ENCODE data around the gene PUS10. TPM values are rescaled to one million over a fixed set of nuclear protein-coding genes. Genes with fewer than 3 reads are reported as not detected.

Gene PUS10
- total RNA-seq, 2 experiments from 2014 or later = 6.7 to 9.5 TPM

DNA sequence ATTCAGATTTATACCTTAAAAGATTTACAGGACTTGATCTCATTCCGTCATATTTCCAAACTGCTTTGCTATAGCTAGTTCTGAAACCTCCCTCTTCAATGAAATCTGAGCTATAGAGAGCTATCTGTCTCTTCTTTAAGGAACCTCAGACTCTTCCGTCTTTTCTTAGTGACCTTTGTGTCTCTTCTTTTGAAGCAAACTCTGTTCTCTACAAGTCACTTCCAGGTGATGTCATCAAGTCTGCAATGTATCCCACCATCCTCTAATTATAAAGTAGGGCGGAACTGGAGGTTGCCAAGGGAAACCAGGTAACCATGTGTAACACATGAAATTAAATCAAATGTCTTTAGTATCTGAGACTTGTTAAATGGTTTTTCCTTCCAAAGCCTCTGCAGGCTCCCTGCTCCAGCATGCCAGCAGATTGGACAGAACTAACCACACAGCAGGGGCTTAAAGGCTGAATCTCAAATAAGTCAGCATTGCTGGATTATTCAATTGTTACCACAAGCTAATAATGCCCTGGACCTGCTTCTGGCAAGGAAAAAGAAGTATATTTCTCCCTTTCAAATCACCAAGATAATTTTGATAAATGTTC lies 41.7 kb downstream of the PUS10 start:
- CTCF ChIA-PET = interaction anchor here (0.6 to 0.9 kb wide), 3 partner anchors 16 to 476 kb away, joined by 3 read pairs; no protein-coding TSS in a partner anchor
- no peaks in the 10 kb centered on the region for H3K9me3 Mint-ChIP-seq (ENCODE audit: low read depth)

DNA sequence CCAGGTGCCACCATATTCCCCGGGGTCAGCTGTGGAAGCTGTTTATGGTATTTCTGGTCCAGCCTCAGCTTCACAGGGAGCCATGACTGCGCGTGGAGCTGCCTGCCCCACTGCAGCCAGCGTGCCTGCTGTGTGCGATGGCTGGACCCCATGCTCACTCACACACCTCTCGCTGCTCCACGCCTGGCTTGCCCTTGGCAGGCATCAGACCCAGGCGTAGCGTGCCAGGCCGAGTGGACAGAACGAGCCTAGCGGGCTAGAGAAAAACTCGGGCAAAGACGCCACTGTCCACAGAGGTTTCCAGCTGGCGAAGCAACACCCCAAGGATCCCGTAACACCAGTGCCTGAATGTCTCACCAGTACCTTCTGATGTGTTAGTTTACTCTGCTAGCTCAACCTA lies 43.4 kb downstream of the PUS10 start:
- no peaks in the 10 kb centered on the region for H3K9me3 Mint-ChIP-seq (ENCODE audit: low read depth)
- no peak overlapping the region for H3K27ac Mint-ChIP-seq
- H3K36me3 Mint-ChIP-seq = peaks cover 4% of the 10 kb centered on the region
- ATAC-seq (no peak), DNase-seq (no peak)
- CTCF ChIA-PET = interaction anchor here (0.9 to 2.6 kb wide), 4 partner anchors 10 to 24 kb away, joined by 3 to 8 read pairs (median 4); no protein-coding TSS in a partner anchor
- H3K4me1 Mint-ChIP-seq = peaks cover 29% of the 10 kb centered on the region
- no peak overlapping the region for H3K4me3 Mint-ChIP-seq
- H3K27me3 Mint-ChIP-seq = no peaks in the 10 kb centered on the region

More for the DNA sequence above, 41.7 kb downstream of the PUS10 start:
- Mint-ChIP-seq H3K27ac (no peak overlapping the region), H3K4me3 (no peak overlapping the region), H3K4me1 (peaks cover 31% of the 10 kb centered on the region), H3K27me3 (no peaks in the 10 kb centered on the region), H3K36me3 (peaks cover 4% of the 10 kb centered on the region)
- no peak for DNase-seq
- ATAC-seq = no peak

DNA sequence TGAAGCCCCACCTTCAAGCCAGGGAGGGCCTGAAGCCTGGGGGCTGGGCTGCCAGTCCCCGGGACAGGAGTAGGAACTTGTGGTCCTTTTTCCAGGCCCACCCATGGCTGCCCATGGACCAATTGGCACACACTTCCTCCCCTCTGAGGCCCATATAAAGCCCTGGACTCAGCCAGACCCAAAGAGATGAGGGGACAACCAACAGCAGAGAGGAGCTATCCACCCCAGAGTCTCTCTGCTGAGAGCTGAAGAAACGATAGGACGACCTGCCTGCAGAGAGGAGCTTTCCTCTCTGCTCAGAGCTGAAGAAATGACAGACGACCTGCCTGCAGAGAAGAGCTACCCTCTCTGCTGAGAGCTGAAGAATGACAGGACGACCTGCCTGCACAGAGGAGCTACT lies 44.4 kb downstream of the PUS10 start:
- no peaks in the 10 kb centered on the region for H3K27me3 Mint-ChIP-seq
- ATAC-seq (peak; percentile 24), DNase-seq (no peak)
- H3K9me3 Mint-ChIP-seq (ENCODE audit: low read depth) = no peaks in the 10 kb centered on the region
- H3K27ac Mint-ChIP-seq = no peak overlapping the region
- peaks cover 28% of the 10 kb centered on the region for H3K4me1 Mint-ChIP-seq
- CTCF ChIA-PET = interaction anchor here (0.7 to 2.6 kb wide), 3 partner anchors 9 to 251 kb away, joined by 3 to 8 read pairs (median 4); no protein-coding TSS in a partner anchor
- peaks cover 4% of the 10 kb centered on the region for H3K36me3 Mint-ChIP-seq
- no peak overlapping the region for H3K4me3 Mint-ChIP-seq

- Mint-ChIP-seq H3K4me1 (peaks cover 28% of the 10 kb centered on the region), H3K36me3 (peaks cover 4% of the 10 kb centered on the region), H3K27me3 (no peaks in the 10 kb centered on the region), H3K9me3 (ENCODE audit: low read depth) (no peaks in the 10 kb centered on the region), H3K4me3 (no peak overlapping the region), H3K27ac (no peak overlapping the region)
- CTCF ChIA-PET = interaction anchor here (0.7 to 2.6 kb wide), 2 partner anchors 8 to 250 kb away, joined by 3 to 8 read pairs; no protein-coding TSS in a partner anchor
- ATAC-seq = no peak
- no peak for DNase-seq
These were observed 45.0 kb downstream of the PUS10 start for GRCh38 chr2:60972889-60973656.

DNA sequence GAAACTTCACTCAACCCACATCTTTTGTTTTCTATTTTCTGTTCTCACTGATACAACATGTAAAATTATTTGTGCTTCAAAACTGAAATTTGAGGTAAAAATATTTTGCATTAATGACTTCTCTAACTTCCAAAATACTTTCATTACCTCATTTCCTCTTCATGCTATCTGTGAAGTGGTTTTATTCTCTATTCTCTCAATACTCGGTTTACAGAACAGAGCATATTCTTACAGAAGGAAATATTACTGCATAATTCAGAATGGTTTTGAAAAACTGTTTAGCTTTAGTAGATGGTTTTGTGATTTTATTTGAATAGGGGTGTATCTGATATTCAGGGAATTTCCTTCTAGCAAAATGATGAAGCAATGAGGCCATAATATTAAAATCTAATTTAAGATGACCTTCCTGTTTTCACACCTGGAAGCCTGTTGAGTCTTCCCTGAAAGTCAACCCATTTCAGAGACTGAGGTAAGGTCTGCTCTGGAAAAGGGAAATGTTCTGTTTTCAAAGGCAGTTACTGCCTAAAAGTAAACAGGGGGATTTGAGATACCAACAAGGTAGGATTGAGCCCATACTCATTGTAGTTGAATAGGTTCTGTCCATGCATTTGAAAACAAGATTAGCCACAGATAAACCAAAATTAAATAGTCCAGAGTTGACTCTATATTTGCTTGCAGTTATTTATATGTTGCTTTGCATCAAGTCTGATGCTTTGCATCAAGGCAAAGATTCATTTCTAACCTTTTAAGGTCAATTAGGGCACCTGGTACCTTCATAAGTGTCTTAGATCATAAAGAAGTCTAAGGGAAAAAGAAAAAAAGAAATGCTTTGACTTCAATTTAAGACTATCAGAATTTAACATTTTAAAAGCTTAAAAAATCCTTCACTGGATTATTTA lies 51.3 kb downstream of the PUS10 start:
- ATAC-seq (no peak), DNase-seq (no peak)
- Mint-ChIP-seq H3K27ac (peak overlapping the region; percentile 16), H3K27me3 (no peaks in the 10 kb centered on the region), H3K36me3 (peaks cover 32% of the 10 kb centered on the region), H3K4me3 (no peak overlapping the region), H3K9me3 (ENCODE audit: low read depth) (peaks cover 4% of the 10 kb centered on the region), H3K4me1 (peaks cover 34% of the 10 kb centered on the region)
- CTCF ChIA-PET = interaction anchor here (1.2 to 1.6 kb wide), 3 partner anchors 8 to 149 kb away, joined by 3 to 4 read pairs (median 3); no protein-coding TSS in a partner anchor

GRCh38 chr2:60965499-60965785 lies 52.6 kb downstream of the PUS10 start:
- H3K9me3 Mint-ChIP-seq (ENCODE audit: low read depth) = peaks cover 4% of the 10 kb centered on the region
- no peaks in the 10 kb centered on the region for H3K27me3 Mint-ChIP-seq
- H3K4me3 Mint-ChIP-seq = no peak overlapping the region
- CTCF ChIA-PET = interaction anchor here (0.8 to 2.2 kb wide), 5 partner anchors 9 to 23 kb away, joined by 3 to 8 read pairs (median 3); no protein-coding TSS in a partner anchor
- ATAC-seq (no peak), DNase-seq (no peak)
- H3K27ac Mint-ChIP-seq = peak overlapping the region; percentile 95
- peaks cover 28% of the 10 kb centered on the region for H3K4me1 Mint-ChIP-seq
- H3K36me3 Mint-ChIP-seq = peaks cover 33% of the 10 kb centered on the region

GRCh38 chr2:60964651-60965498 lies 53.2 kb downstream of the PUS10 start:
- H3K36me3 Mint-ChIP-seq = peaks cover 37% of the 10 kb centered on the region
- H3K4me3 Mint-ChIP-seq = no peak overlapping the region
- no peaks in the 10 kb centered on the region for H3K27me3 Mint-ChIP-seq
- peak overlapping the region; percentile 95 for H3K27ac Mint-ChIP-seq
- DNase-seq (no peak), ATAC-seq (peak; percentile 69)
- CTCF ChIA-PET = interaction anchor here (0.8 to 2.2 kb wide), 8 partner anchors 8 to 83 kb away, joined by 3 to 8 read pairs (median 3); no protein-coding TSS in a partner anchor
- H3K9me3 Mint-ChIP-seq (ENCODE audit: low read depth) = peaks cover 4% of the 10 kb centered on the region
- H3K4me1 Mint-ChIP-seq = peaks cover 28% of the 10 kb centered on the region

GRCh38 chr2:60963190-60963589 lies 54.9 kb downstream of the PUS10 start:
- DNase-seq = no peak
- Mint-ChIP-seq H3K4me1 (peaks cover 28% of the 10 kb centered on the region), H3K27ac (no peak overlapping the region), H3K4me3 (no peak overlapping the region), H3K27me3 (no peaks in the 10 kb centered on the region), H3K9me3 (ENCODE audit: low read depth) (peaks cover 4% of the 10 kb centered on the region), H3K36me3 (peaks cover 40% of the 10 kb centered on the region)
- ATAC-seq = no peak
- CTCF ChIA-PET = interaction anchor here (1.1 to 1.6 kb wide), 2 partner anchors 12 to 35 kb away, joined by 4 read pairs; no protein-coding TSS in a partner anchor

DNA sequence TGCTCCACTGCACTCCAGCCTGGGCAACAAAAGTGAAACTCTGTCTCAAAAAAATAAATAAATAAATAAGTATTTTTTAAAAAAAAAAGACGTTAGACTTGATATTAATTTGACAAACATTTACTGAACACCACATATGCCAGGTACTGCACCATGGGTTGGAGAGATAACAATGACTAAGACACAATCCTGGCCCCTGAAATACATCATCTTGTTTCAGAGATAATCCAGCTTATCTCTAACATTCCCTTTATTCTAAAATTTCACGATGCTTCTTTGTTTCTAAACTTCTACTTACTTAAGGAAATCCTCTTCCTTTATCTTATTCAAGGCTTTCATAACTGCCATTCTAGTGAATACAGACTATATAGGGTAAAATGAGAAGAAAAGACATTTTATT lies 55.5 kb downstream of the PUS10 start:
- Mint-ChIP-seq H3K4me3 (no peak overlapping the region), H3K27me3 (no peaks in the 10 kb centered on the region), H3K4me1 (peaks cover 28% of the 10 kb centered on the region), H3K27ac (no peak overlapping the region), H3K36me3 (peaks cover 39% of the 10 kb centered on the region), H3K9me3 (ENCODE audit: low read depth) (peaks cover 4% of the 10 kb centered on the region)
- CTCF ChIA-PET = interaction anchor here (1.1 to 1.6 kb wide), 2 partner anchors 12 to 36 kb away, joined by 4 read pairs; no protein-coding TSS in a partner anchor
- no peak for ATAC-seq
- DNase-seq = no peak

GRCh38 chr2:60961457-60961856 lies 56.6 kb downstream of the PUS10 start:
- ATAC-seq = no peak
- Mint-ChIP-seq H3K4me1 (peaks cover 22% of the 10 kb centered on the region), H3K9me3 (ENCODE audit: low read depth) (peaks cover 4% of the 10 kb centered on the region), H3K27ac (no peak overlapping the region), H3K4me3 (no peak overlapping the region), H3K27me3 (no peaks in the 10 kb centered on the region), H3K36me3 (peaks cover 34% of the 10 kb centered on the region)
- no peak for DNase-seq
- CTCF ChIA-PET = no interaction called here

DNA sequence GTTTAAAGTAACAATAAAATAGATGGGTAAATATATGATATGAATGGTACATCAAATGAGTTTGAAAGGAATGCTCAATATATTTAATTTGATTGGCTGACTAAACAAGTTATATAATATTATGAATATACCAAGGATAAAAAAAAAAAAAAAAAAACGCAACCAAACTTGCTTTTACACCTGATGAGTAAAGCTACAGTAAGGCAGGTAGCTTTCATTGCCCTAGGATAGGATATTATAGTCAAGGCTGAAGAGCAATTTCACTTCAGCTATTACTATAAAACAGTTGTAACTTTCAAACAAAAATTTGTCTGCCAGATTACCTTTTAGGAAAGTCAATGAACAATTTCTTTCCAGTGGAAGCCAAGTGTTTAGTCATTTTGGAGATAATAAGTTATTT lies 57.3 kb downstream of the PUS10 start:
- Mint-ChIP-seq H3K36me3 (peaks cover 35% of the 10 kb centered on the region), H3K4me1 (peaks cover 16% of the 10 kb centered on the region), H3K27me3 (no peaks in the 10 kb centered on the region), H3K9me3 (ENCODE audit: low read depth) (peaks cover 4% of the 10 kb centered on the region), H3K4me3 (no peak overlapping the region), H3K27ac (no peak overlapping the region)
- ATAC-seq (no peak), DNase-seq (no peak)
- CTCF ChIA-PET = interaction anchor here (0.6 to 0.8 kb wide), 2 partner anchors 329 to 399 kb away, joined by 3 read pairs; no protein-coding TSS in a partner anchor

- DNase-seq (no peak), ATAC-seq (no peak)
- Mint-ChIP-seq H3K27me3 (no peaks in the 10 kb centered on the region), H3K36me3 (peaks cover 28% of the 10 kb centered on the region), H3K9me3 (ENCODE audit: low read depth) (peaks cover 4% of the 10 kb centered on the region), H3K4me1 (peaks cover 5% of the 10 kb centered on the region), H3K4me3 (no peak overlapping the region), H3K27ac (no peak overlapping the region)
- CTCF ChIA-PET = no interaction called here
These were observed 58.6 kb downstream of the PUS10 start for GRCh38 chr2:60959501-60959900.
